M059J (cell line): ENCODE measurements around the gene ALDH16A1. TPM values are rescaled to one million over a fixed set of nuclear protein-coding genes. Genes with fewer than 3 reads are reported as not detected.
A peak's percentile ranks its signal among the peaks of the same experiment; 100 is the strongest.

Experiments used
- DNase-seq: peaks from one replicate; pipeline ENCODE4 v3.0.0-alpha.2; 2012; ENCODE audit warnings: low read depth
- total RNA-seq: library from RNA; depleted of rRNA; stranded (reverse); fragments of >200 nt; shearing (Covaris generic); gene quantifications from 2 replicates; pipeline ENCODE4 v1.2.3, GENCODE V29; 2014; rRNA removed

The ALDH16A1 gene
- total RNA-seq, result 12.9 and 27.9 TPM in 2 replicates

- peak; percentile 98 for DNase-seq
Observed at GRCh38 chr19:49453013-49453756, at the start of gene ALDH16A1. Gene ALDH16A1 (plus strand): TSS chr19:49453225. CDS start chr19:49453332, 107 bp downstream.

GRCh38 chr19:49403404-49404187 is 49.4 kb upstream of the ALDH16A1 start:
- no peak for DNase-seq

GRCh38 chr19:49407079-49407478 is 45.9 kb upstream of the ALDH16A1 start:
- DNase-seq, result no peak

DNA sequence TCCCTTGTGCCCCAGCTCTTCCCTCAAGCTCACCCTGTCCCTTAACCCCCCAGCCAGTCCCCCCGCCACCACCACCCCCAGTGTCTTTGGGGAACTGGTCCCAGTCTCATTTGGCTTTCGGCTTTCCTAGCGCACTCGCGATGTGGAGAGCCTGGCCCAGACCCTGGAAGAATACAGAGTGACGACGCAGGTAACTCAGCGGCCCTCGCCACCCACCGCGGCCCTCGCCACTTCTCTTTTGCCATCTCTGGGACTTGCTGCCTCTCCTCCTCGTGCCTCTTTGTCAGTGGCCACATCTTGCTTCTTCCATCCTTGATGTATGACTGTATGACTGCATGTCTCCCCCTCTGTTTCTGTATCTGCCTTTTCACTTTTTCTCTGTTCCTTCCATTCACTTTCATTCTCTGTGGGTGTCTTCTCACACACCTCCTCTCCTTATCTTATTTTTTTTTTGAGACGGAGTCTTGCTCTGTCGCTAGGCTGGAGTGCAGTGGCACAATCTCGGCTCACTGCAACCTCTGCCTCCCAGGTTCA is 45.5 kb upstream of the ALDH16A1 start:
- no peak for DNase-seq

DNA sequence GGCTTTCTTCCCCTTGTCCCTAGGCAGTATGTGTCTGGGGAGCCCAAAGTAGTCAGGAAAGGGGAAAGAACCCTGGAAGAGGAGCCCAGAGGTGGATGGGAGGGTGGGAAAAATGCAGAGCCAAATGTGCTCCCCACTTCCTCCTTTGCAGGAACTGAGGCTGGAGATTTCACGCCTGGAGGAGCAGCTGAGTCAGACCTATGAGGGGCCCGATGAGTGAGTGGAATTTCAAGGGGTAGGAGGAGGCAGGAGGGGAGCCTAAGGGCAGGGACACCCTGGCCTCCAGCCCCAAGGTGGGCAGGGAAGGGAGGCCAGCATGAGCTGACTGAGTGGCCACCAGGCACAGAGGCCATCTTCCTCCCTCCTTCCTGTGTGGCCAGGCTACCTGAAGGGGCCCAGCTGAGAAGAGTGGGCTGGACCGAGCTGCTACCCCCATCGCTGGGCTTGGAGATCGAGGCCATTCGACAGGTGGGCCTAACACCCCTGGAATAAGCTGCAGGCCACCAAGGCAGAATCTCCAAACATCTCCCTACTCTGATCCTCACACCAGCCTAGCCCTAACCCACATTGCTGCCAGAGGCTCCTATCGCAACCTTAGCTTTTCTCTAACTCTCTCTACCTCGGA is 44.1 kb upstream of the ALDH16A1 start:
- peak; percentile 34 for DNase-seq

GRCh38 chr19:49409441-49410029 is 43.5 kb upstream of the ALDH16A1 start:
- DNase-seq, result no peak

DNA sequence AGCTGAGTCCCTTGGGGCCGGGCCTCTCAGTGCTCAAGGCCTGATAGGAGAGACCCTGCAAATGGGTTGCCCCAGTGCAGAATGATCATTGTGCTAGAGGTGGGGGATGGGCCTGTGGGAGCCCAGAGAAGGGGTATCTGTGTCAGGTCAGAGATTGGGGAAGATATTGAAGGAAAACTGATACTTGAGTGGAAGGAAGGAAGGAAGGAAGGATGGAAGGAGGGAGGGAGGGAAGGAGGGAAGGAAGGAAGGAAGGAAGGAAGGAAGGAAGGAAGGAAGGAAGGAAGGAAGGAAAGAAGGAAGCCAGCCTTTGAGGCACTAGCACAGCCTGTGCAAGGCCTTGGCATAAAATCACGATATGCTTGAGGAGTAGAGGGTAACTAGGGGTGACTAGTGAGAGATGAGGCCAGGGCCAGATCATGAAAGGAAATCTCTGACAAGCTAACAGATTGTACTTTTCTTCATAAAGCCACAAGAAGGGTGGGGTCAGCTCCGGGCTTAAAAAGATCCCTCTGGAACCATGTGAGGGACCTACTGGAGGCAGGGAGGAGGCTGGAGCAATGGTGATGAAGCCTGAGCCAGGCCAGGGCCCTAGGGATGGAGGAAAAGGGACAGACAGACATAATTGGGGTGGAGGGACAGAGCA is 41.2 kb upstream of the ALDH16A1 start:
- DNase-seq, result no peak

DNA sequence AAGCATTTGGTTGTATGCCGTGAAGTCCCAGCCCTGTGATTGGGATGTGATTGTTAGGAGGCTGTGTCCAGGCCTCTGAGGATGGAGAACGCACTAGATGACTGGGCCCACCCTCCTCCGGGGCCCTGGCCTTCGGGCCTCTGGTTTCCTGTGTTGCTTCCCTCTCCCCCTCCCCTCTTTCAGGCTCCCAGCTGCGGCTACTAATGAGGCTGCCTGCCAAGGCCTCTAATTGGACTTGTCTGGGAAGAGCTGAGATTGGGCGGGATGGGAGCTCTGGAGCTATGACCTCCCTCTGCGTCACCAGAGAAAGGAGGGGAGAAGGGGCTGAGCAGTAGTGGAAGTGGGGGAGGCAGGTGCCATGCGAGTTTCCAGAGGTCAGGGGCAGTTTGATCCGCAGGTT is 39.7 kb upstream of the ALDH16A1 start:
- DNase-seq, result no peak

GRCh38 chr19:49414256-49414655 is 38.8 kb upstream of the ALDH16A1 start:
- DNase-seq, result no peak

DNA sequence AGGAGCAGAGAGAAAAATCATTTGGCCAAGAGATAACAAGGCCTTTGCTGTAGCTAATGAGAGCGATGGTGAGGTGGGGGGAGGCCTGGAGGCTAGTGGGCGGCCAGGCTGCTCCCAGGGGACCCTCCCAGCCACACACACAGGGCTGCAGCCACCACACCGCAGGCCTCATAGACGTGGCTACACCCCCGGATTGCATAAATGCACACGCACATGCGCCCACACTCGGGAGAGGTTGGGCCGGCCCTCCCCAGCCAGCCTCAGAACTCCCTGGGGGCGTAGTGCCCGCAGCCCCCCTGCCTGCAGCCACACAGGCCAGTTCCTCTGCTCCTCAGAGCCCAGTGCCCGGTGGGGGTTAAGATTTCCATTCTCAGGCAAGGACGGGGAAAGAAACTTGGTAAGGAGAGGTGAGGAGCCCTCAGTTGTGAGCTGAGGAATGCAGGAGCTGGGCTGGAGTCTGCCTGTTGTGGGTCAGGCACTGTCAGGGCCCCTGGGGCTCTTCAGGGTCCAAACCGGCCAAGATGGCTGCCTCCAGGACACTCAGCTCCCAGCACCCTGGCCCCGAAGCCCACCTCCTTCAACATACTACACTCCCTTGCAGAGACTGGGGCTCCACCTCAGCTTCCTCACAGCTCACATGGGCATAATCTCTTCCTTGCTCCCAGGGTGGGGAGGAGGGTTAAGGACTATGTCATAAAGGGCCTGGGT is 37.8 kb upstream of the ALDH16A1 start:
- no peak for DNase-seq

DNA sequence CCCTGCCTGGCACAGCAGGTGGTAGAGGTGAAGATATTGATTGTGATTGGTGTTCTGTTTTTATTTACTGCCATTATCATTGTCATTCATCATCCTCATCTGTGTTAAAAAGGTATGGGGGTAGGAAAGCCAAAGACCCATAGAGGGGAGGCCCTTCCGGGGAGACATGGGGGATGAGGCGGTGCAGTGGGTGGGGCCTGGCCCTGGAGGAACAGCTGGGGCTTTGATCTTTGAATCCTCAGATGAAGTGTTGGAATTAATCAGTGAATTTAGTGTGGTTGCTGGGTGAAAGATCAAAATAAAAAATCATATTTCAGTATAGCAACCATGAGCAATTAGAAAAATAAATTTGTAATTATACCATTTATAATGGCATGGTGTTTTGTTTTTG is 37.2 kb upstream of the ALDH16A1 start:
- DNase-seq, result no peak

DNA sequence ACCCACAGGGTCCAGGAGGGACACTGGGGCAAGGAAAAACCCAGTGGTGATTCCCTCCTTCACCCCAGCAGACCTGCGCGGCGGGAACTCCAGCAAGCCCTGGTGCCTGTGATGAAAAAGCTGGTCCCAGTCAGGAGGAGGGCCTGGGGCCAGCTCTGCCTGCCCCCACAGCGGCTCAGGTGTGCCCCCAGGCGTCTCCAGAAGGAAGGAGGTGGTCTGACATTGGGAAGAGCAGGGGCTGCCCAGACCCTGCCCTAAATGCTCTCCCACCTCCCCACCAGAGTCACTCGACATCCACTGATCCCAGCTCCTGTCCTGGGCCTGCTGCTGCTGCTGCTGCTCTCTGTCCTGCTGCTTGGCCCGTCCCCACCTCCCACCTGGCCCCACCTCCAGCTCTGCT is 35.9 kb upstream of the ALDH16A1 start:
- DNase-seq, result no peak

- DNase-seq, result no peak
Observed at GRCh38 chr19:49418511-49418910, 34.5 kb upstream of the ALDH16A1 start.

- no peak for DNase-seq
Observed at GRCh38 chr19:49419173-49419572, 33.9 kb upstream of the ALDH16A1 start.

- DNase-seq, result no peak
Observed at GRCh38 chr19:49420227-49420626, 32.8 kb upstream of the ALDH16A1 start.

DNA sequence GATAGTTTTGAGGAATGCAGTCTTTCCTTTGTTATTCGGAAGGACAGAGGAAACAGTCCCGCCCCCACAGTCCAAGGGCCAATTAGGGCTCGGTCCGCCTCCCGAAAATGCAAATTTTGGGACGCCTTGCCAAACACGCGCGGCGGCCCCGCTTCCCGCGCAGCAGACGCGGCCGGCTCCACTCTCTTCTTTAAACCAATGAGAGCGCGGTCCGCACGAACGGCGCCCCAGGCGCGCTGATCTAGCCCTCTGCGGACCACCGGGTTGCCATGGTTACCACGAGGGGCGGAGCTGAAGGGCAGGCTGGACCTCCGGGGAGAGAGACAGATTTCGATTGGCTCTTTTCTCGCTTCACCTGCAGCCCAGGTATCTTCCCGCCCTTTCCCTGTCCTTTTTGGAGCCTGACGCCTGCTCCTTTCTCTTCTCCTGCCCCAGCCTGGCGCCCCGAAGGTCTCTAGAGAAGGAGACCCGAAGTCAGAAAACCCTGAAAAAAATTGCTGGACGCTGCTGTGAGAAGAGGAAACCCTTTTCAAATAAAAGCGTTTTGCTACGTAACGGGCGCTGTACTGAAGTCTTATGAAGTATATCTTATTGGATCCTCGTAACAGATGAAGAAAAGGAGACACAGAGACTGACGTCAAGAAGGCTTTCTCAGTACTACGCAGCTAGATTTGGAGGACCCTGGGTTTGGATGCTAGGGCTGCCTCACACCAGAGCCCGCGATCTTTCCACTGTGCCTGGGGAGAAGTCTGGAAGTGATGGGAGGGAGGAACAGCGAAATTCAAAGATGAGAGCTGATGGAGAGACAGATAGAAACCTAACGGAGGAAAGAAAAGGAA is 31.8 kb upstream of the ALDH16A1 start:
- no peak for DNase-seq

GRCh38 chr19:49421878-49422202 is 31.2 kb upstream of the ALDH16A1 start:
- no peak for DNase-seq

GRCh38 chr19:49422407-49423070 is 30.5 kb upstream of the ALDH16A1 start:
- DNase-seq, result no peak
